ENCODE data around the gene ROBO2. TPM values are rescaled to one million over a fixed set of nuclear protein-coding genes. Genes with fewer than 3 reads are reported as not detected.

Gene ROBO2
- total and polyA plus RNA-seq, 2 experiments from 2014 or later = 1.2 to 14.3 TPM

DNA sequence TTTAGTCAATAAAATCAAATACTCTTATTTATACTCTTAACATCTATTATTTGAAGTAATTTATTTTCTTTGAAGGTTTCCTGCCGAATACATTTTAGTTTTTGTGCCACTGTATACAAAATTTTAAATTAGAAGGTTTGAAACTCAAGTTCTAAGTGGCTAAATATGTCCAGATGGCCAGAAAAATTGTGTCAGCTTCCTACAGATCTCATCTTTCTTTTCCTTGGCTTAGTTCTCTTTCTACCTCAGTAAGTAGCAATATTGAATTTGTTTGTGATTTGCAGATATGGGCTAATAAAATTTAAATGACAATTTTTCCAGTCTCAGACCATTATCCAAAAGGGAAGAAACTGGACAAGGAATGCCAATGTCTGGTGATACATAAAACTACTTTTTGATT, 452.1 kb downstream of the ROBO2 start:
- no peak for DNase-seq (ENCODE audit: low spot score)
- Histone ChIP-seq H3K36me3 (replicated peaks; ENCODE audit: insufficient read depth, low read depth) (no peaks in the 10 kb centered on the region), H3K4me2 (no peak overlapping the region), H3K9me2 (replicated peaks; ENCODE audit: insufficient read depth) (no peaks in the 10 kb centered on the region), H3K9me3 (ENCODE audit: low read depth) (no peaks in the 10 kb centered on the region), H3K27me3 (no peaks in the 10 kb centered on the region), H4K20me1 (ENCODE audit: insufficient read depth, poor library complexity, severe bottlenecking) (no peaks in the 10 kb centered on the region), H3K79me2 (no peaks in the 10 kb centered on the region), H3K27ac (no peak overlapping the region), H2AFZ (no peak overlapping the region), H3K4me1 (ENCODE audit: insufficient read depth) (no peaks in the 10 kb centered on the region), H3K4me3 (no peak overlapping the region)
- TF ChIP-seq EZH2 (IDR thresholded peaks at IDR 0.05; ENCODE audit: borderline replicate concordance) = no peak
- WGBS (ENCODE audit: low lambda C conversion rate, missing lambda C conversion rate) = 79% methylated on average over 1 of the region's 1 CpG

- no peak overlapping the region for H3K4me2 ChIP-seq
- no peaks in the 10 kb centered on the region for H3K79me2 ChIP-seq
- no peaks in the 10 kb centered on the region for H3K9me3 ChIP-seq (ENCODE audit: low read depth)
- H3K27ac ChIP-seq = no peak overlapping the region
- DNase-seq (ENCODE audit: low spot score) = no peak
- no peak overlapping the region for H2AFZ ChIP-seq
- 82% methylated on average over 2 of the region's 2 CpGs for WGBS (ENCODE audit: low lambda C conversion rate, missing lambda C conversion rate)
- H3K9me2 ChIP-seq (replicated peaks; ENCODE audit: insufficient read depth) = no peaks in the 10 kb centered on the region
- H3K4me1 ChIP-seq (ENCODE audit: insufficient read depth) = no peaks in the 10 kb centered on the region
- no peaks in the 10 kb centered on the region for H3K27me3 ChIP-seq
- no peaks in the 10 kb centered on the region for H4K20me1 ChIP-seq (ENCODE audit: insufficient read depth, poor library complexity, severe bottlenecking)
- H3K4me3 ChIP-seq = no peak overlapping the region
- H3K36me3 ChIP-seq (replicated peaks; ENCODE audit: insufficient read depth, low read depth) = no peaks in the 10 kb centered on the region
- TF ChIP-seq EZH2phosphoT487 (IDR thresholded peaks at IDR 0.05; ENCODE audit: low read depth, severe bottlenecking, unreplicated experiment) = no peak
- no peak for TF ChIP-seq EZH2 (IDR thresholded peaks at IDR 0.05; ENCODE audit: borderline replicate concordance)
- TF ChIP-seq, protein P1, sequence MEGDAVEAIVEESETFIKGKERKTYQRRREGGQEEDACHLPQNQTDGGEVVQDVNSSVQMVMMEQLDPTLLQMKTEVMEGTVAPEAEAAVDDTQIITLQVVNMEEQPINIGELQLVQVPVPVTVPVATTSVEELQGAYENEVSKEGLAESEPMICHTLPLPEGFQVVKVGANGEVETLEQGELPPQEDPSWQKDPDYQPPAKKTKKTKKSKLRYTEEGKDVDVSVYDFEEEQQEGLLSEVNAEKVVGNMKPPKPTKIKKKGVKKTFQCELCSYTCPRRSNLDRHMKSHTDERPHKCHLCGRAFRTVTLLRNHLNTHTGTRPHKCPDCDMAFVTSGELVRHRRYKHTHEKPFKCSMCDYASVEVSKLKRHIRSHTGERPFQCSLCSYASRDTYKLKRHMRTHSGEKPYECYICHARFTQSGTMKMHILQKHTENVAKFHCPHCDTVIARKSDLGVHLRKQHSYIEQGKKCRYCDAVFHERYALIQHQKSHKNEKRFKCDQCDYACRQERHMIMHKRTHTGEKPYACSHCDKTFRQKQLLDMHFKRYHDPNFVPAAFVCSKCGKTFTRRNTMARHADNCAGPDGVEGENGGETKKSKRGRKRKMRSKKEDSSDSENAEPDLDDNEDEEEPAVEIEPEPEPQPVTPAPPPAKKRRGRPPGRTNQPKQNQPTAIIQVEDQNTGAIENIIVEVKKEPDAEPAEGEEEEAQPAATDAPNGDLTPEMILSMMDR (IDR thresholded peaks at IDR 0.05; ENCODE audit: poor library complexity) = no peak
Measured at GRCh38 chr3:77500721-77501120, 460.8 kb downstream of the ROBO2 start.

GRCh38 chr3:77506384-77506783, 466.5 kb downstream of the ROBO2 start:
- Histone ChIP-seq H4K20me1 (ENCODE audit: insufficient read depth, poor library complexity, severe bottlenecking) (no peaks in the 10 kb centered on the region), H2AFZ (no peak overlapping the region), H3K4me1 (ENCODE audit: insufficient read depth) (no peaks in the 10 kb centered on the region), H3K27me3 (no peaks in the 10 kb centered on the region), H3K9me2 (replicated peaks; ENCODE audit: insufficient read depth) (no peaks in the 10 kb centered on the region), H3K9me3 (ENCODE audit: low read depth) (no peaks in the 10 kb centered on the region), H3K4me2 (no peak overlapping the region), H3K36me3 (replicated peaks; ENCODE audit: insufficient read depth, low read depth) (no peaks in the 10 kb centered on the region), H3K27ac (no peak overlapping the region), H3K79me2 (no peaks in the 10 kb centered on the region), H3K4me3 (no peak overlapping the region)
- no peak for DNase-seq (ENCODE audit: low spot score)
- TF ChIP-seq EZH2 (IDR thresholded peaks at IDR 0.05; ENCODE audit: borderline replicate concordance) = no peak
- TF ChIP-seq, protein P1 (IDR thresholded peaks at IDR 0.05; ENCODE audit: poor library complexity) = no peak
- TF ChIP-seq EZH2phosphoT487 (IDR thresholded peaks at IDR 0.05; ENCODE audit: low read depth, severe bottlenecking, unreplicated experiment) = no peak
- 92% methylated on average over 5 of the region's 5 CpGs for WGBS (ENCODE audit: low lambda C conversion rate, missing lambda C conversion rate)

GRCh38 chr3:77513542-77513941, 473.6 kb downstream of the ROBO2 start:
- DNase-seq (ENCODE audit: low spot score) = no peak
- 61% methylated on average over 5 of the region's 5 CpGs for whole genome bisulfite sequencing (ENCODE audit: low lambda C conversion rate, missing lambda C conversion rate)
- Histone ChIP-seq H3K36me3 (replicated peaks; ENCODE audit: insufficient read depth, low read depth) (no peaks in the 10 kb centered on the region), H3K4me2 (no peak overlapping the region), H3K4me1 (ENCODE audit: insufficient read depth) (no peaks in the 10 kb centered on the region), H3K4me3 (no peak overlapping the region), H3K9me3 (ENCODE audit: low read depth) (no peaks in the 10 kb centered on the region), H3K27ac (no peak overlapping the region), H3K79me2 (no peaks in the 10 kb centered on the region), H4K20me1 (ENCODE audit: insufficient read depth, poor library complexity, severe bottlenecking) (no peaks in the 10 kb centered on the region), H2AFZ (no peak overlapping the region), H3K9me2 (replicated peaks; ENCODE audit: insufficient read depth) (no peaks in the 10 kb centered on the region), H3K27me3 (no peaks in the 10 kb centered on the region)
- TF ChIP-seq EZH2phosphoT487 (IDR thresholded peaks at IDR 0.05; ENCODE audit: low read depth, severe bottlenecking, unreplicated experiment) (no peak), EZH2 (IDR thresholded peaks at IDR 0.05; ENCODE audit: borderline replicate concordance) (no peak)
- TF ChIP-seq, protein P1 (IDR thresholded peaks at IDR 0.05; ENCODE audit: poor library complexity) = no peak

Data from hepatocyte (in vitro differentiated cells).